Breast epithelium (tissue), 3 donors: Measurements from ENCODE around the gene CRYBG1.

Source experiments
- POLR2A ChIP-seq: fragments of 450-650 bp; IDR thresholded peaks from one replicate; pipeline ENCODE4 v1.6.1; 2016; ENCODE audit warnings: antibody characterized with exemption, mild to moderate bottlenecking, moderate library complexity
- TF ChIP-seq, protein P1 (sequence below), 3 donors: fragments of 450-650 bp; IDR thresholded peaks; one replicate each; pipeline ENCODE4 v1.5.1; 2016 to 2017; ENCODE audit warnings: antibody characterized with exemption in 3 of 3, mild to moderate bottlenecking in 3 of 3, moderate library complexity in 3 of 3

GRCh38 chr6:106612671-106613416, 252.3 kb downstream of the CRYBG1 start:
- no peak for TF ChIP-seq POLR2A
- TF ChIP-seq, protein P1, sequence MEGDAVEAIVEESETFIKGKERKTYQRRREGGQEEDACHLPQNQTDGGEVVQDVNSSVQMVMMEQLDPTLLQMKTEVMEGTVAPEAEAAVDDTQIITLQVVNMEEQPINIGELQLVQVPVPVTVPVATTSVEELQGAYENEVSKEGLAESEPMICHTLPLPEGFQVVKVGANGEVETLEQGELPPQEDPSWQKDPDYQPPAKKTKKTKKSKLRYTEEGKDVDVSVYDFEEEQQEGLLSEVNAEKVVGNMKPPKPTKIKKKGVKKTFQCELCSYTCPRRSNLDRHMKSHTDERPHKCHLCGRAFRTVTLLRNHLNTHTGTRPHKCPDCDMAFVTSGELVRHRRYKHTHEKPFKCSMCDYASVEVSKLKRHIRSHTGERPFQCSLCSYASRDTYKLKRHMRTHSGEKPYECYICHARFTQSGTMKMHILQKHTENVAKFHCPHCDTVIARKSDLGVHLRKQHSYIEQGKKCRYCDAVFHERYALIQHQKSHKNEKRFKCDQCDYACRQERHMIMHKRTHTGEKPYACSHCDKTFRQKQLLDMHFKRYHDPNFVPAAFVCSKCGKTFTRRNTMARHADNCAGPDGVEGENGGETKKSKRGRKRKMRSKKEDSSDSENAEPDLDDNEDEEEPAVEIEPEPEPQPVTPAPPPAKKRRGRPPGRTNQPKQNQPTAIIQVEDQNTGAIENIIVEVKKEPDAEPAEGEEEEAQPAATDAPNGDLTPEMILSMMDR (IDR thresholded peaks at IDR 0.05) = no peak
